Glomerular endothelial cell (primary cell): Measurements from ENCODE around the gene AXIN1. TPM values are rescaled to one million over a fixed set of nuclear protein-coding genes. Genes with fewer than 3 reads are reported as not detected.
"Not testable (repeated sequence)": the region's sequence is repeated elsewhere in the genome, so short reads cannot be mapped to it uniquely, and the experiment has no call there.

Experiments
- DNase-seq: peaks from one replicate; pipeline ENCODE4 v3.0.0-alpha.2; 2011; ENCODE audit warnings: low read depth, low spot score; ENCODE audit errors: extremely low read depth
- total RNA-seq: library from RNA; depleted of rRNA; stranded (reverse); fragments of >200 nt; gene quantifications from 2 replicates; pipeline ENCODE4 v1.2.3, GENCODE V29; 2015

AXIN1 gene
- total RNA-seq, 1 donor from 2014 or later = 28.5 TPM

DNA sequence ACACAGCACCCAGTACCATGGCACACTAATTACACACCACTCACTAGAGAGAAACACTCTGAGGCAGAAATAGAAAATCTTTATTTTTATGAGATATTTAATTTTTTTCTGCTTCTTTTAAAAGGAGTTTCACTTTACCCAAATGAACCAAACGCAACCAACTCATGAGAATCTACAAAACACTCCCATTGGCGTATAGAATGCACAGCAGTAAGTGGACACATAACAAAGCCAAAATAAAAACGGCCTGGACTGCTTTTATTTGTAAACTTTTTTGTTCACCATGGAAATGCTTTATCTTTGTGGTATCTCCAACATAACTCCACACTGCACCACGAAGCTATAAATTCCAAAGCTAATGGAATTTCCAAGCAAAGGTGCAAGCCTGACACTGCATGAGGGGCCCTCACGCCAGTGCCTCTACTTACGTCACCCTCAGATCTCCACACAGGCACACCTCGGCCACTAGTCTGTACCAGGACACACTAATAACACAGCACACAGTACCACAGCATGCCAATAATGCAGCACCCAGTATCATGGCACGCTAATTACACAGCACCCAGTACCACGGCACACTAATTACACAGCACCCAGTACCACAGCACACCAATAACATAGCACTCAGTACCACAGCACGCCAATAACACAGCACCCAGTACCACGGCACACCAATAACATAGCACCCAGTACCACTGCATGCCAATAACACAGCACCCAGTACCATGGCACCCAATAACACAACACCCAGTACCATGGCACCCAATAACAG is 17.5 kb downstream of the AXIN1 start:
- DNase-seq = not testable (repeated sequence)

- DNase-seq = not testable (repeated sequence)
Observed at GRCh38 chr16:334164-334832, 18.2 kb downstream of the AXIN1 start.

GRCh38 chr16:333406-334094 is 19.0 kb downstream of the AXIN1 start:
- no peak for DNase-seq

DNA sequence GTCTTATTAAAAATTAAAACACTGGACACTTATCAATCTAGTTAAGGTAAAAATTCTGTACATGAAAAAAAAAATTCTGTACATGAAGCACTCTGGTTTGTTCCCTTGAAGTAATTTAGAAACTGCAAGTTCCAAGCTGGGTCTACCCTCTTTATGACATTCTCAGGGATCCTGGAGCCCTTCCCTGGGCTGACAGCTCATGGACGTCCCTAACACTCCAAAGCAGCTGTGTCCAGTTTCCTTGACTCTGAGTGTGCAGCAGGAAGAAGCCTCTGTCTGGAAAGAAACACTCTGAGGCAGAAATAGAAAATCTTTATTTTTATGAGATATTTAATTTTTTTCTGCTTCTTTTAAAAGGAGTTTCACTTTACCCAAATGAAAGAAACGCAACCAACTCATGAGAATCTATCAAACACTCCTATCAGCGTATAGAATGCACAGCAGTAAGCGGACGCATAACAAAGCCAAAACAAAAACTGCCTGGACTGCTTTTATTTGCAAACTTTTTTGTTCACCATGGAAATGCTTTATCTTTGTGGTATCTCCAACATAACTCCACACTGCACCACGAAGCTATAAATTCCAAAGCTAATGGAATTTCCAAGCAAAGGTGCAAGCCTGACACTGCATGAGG is 21.2 kb downstream of the AXIN1 start:
- not testable (repeated sequence) for DNase-seq

DNA sequence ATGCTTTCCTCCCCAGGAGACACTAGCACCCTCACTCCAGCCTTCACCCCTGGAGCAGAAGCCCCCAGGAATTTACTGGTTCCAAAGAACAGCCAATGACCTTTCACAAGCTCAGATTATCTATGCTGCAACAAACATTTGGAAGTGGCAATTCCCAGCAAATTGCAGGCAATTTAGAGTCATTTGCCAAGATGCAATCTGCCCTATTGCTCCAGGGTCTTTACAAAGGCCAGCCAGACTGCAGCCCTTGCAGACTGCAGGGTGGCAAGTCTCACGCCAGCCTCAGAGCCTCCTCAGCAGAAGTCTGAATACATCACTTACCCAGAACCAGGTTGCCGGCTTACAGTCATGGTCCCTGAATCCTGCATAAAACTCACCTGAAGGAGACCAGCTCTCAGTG is 21.8 kb downstream of the AXIN1 start:
- DNase-seq = no peak

GRCh38 chr16:325375-326145 is 27.0 kb downstream of the AXIN1 start:
- no peak for DNase-seq

- no peak for DNase-seq
Observed at GRCh38 chr16:324451-325334, 27.8 kb downstream of the AXIN1 start.

DNA sequence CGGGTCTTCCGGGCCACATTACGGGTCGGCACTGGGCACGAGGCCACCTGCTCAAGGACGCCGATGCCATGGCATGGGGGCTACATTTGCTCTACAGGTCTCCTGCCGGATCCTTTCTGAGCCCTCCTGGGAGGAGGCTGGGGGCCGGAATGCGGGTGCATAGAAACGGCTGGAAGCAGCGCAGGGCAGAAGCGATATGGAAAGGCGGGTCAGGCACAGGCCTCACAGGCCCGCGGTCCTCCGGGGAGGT is 28.4 kb downstream of the AXIN1 start:
- no peak for DNase-seq

DNA sequence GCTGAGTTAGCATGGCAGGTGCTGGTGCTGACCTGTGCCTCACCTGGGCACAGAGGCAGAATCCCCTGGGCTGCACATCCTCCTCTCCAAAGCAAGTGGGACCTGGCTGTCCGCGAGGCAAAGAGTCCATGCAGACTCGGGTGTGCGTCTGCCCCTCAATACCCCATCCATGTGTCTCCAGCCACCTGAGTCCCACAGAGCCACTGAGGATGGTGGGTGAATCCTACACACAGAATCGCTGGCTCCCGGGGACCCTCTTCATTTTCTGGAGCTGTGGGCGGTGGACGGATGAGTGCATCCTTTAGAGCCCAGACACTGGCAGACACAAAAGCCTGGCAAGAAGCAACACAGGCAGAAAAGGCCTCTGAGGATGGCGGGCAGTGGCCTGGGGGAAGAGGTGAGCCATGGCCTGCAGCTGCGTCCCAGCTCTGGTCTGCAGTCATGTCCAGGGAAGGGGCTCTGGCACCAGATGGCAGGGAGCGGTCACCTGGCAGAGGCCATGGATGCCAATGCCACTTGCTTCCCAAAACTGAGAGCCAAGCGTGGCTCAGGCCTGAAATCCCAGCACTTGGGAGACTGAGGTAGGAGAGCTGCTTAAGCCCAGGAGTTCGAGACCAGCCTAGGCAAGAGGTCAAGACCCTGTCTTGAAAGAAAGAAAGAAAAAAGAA is 29.9 kb downstream of the AXIN1 start:
- no peak for DNase-seq

DNA sequence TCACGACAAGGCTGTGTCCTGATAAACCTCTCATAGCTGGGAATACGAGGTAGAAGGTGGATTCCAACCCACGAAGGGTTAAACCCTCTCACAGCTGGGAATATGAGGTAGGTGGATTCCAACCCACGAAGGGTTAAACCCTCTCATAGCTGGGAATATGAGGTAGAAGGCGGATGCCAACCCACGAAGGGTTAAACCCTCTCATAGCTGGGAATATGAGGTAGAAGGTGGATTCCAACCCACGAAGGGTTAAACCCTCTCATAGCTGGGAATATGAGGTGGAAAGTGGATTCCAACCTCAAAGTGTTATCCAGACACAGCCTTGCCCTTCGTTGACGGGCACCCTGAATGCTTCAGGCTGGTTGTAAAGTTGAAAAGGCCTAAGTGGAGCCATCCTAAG is 31.0 kb downstream of the AXIN1 start:
- DNase-seq = no peak

DNA sequence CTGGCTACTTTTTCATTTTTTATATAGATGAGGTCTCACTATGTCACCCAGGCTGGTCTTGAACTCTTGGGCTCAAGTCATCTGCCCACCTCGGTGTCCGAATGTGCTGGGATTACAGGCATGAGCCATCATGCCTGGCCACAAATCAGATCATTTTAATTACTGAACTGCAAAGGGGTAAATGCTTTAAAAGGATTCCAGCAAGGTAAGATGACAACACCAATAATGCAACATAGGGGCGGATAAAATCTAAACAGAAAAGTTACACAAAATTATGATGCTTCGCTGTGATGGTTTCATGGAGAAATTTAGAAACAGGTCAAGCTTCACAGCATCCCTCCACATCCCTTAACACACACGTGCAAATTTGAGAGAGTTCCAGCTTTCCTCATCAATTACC is 32.3 kb downstream of the AXIN1 start:
- DNase-seq = no peak

- DNase-seq = no peak
Observed at GRCh38 chr16:318628-319027, 33.9 kb downstream of the AXIN1 start.

DNA sequence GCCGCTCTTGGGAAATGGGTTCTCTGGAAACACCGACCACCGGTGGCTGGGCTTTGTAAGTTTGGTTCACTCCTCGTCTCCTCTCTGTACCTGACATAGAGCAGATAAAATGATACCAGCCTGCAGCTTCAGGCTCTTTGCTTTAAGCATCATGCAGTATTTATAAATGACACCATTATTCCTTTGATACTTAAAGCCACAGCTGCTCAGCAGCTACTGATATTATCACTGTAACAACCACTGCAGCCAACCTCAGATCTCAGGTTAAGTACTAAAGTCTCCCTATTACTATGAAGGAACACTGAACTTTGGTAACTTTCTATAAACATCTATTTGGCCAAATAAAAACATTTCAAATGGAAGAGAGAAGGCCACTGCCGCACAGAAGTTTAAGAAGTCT is 34.9 kb downstream of the AXIN1 start:
- no peak for DNase-seq

DNA sequence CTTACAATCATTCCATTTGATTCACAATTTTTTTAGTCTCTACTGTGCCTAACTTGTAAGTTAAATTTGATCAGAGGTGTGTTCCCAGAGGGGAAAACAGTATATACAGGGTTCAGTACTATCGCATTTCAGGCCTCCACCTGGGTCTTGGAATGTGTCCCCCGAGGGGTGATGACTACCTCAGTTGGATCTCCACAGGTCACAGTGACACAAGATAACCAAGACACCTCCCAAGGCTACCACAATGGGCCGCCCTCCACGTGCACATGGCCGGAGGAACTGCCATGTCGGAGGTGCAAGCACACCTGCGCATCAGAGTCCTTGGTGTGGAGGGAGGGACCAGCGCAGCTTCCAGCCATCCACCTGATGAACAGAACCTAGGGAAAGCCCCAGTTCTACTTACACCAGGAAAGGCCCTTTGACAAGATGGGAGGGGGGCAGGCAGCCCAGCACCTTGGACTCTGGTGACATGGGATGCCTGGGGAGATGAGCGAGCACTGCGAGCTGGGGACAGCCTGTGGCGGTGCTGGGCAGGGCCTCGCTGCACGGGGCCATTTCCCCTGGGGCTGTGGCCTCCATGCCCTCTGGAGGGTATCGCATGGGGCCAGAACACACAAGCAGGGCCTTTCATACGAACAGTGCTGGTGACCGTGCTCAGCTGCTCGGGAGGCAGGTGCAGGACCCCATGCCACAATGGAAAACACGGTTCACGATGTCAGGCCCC is 35.6 kb downstream of the AXIN1 start:
- no peak for DNase-seq

GRCh38 chr16:314795-315299 is 37.7 kb downstream of the AXIN1 start:
- DNase-seq = no peak

GRCh38 chr16:314351-314750 is 38.2 kb downstream of the AXIN1 start:
- no peak for DNase-seq

DNA sequence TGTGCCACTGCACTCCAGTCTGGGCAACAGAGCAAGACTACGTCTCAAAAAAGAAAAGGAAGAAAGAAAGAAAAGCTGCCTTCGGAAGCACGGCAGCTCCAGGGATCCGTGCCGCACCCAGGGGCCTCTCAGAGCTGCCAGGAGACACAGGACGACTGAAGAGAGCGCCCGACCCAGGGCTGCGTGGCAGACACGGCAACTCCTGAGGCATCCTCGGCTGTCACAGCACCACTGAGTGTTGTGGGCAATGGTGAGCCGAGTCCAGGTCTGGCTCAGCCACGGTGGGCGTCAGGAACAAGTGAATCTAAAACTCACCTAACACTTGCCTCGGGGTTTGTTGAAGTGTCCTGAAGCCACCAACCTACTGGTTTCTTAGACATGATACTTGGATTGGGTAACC is 40.8 kb downstream of the AXIN1 start:
- no peak for DNase-seq

GRCh38 chr16:309476-309875 is 43.0 kb downstream of the AXIN1 start:
- DNase-seq = no peak
